PC-3 (cell line): ENCODE measurements around the gene PCDH9. TPM values are rescaled to one million over a fixed set of nuclear protein-coding genes. Genes with fewer than 3 reads are reported as not detected.

Experiments
- ATAC-seq: fragments of 200-7000 bp; cut with Tn5 transposase; 2 replicates; pipeline ENCODE4 v1.9.1; 2020; ENCODE audit warnings: mild to moderate bottlenecking, moderate library complexity
- BruUV-seq: library from RNA; stranded (reverse); fragments of 400-500 nt; replicated peaks from 2 replicates; lab custom pipeline; 2021; lab: Mats Ljungman, UMichigan
- CTCF ChIA-PET: fragments of 300-600 bp; sonication (Branson Sonifier 250); formaldehyde crosslinking; loops from one replicate; lab custom pipeline; 2022; ENCODE audit warnings: antibody characterized with exemption; lab: Charles Lee
- POLR2A ChIA-PET: fragments of 300-600 bp; sonication (Branson Sonifier 250); formaldehyde crosslinking; loops from one replicate; lab custom pipeline; 2022; ENCODE audit warnings: antibody characterized with exemption; ENCODE audit not compliant: unreplicated experiment; lab: Charles Lee
- DNase-seq: peaks from one replicate; pipeline ENCODE4 v3.0.0-alpha.2; 2015
- H2AFZ ChIP-seq: fragments of 300-600 bp; sonication (generic); 2 replicates; pipeline ENCODE4 v1.6.0; 2016; ENCODE audit warnings: antibody characterized with exemption, low read length
- H3F3A ChIP-seq: fragments of 300-600 bp; sonication (generic); one replicate; pipeline ENCODE4 v1.6.0; 2017; ENCODE audit warnings: antibody characterized with exemption, low read length, control low read depth, mild to moderate bottlenecking; ENCODE audit not compliant: unreplicated experiment
- H3K27ac ChIP-seq: fragments of 300-600 bp; sonication (generic); 2 replicates; pipeline ENCODE4 v1.5.1; 2016; ENCODE audit warnings: mild to moderate bottlenecking, low read length
- H3K27me3 ChIP-seq: fragments of 300-600 bp; sonication (generic); 2 replicates; pipeline ENCODE4 v1.6.1; 2016; ENCODE audit warnings: low read length, mixed read lengths
- H3K36me3 ChIP-seq: fragments of 300-600 bp; sonication (generic); 2 replicates; pipeline ENCODE4 v1.6.1; 2016; ENCODE audit warnings: low read depth, mixed run types, low read length, mixed read lengths
- H3K4me1 ChIP-seq: fragments of 300-600 bp; sonication (generic); 2 replicates; pipeline ENCODE4 v1.5.1; 2016; ENCODE audit warnings: low read length; ENCODE audit not compliant: insufficient read depth
- H3K4me2 ChIP-seq: fragments of 300-600 bp; sonication (generic); 2 replicates; pipeline ENCODE4 v1.6.0; 2016; ENCODE audit warnings: low read length
- H3K4me3 ChIP-seq: fragments of 300-600 bp; sonication (generic); 2 replicates; pipeline ENCODE4 v1.5.1; 2016; ENCODE audit warnings: mild to moderate bottlenecking, low read length, mixed read lengths
- H3K79me2 ChIP-seq: fragments of 300-600 bp; sonication (generic); 2 replicates; pipeline ENCODE4 v1.6.1; 2017; ENCODE audit warnings: low read length, mixed read lengths
- H3K9ac ChIP-seq: fragments of 300-600 bp; sonication (generic); 2 replicates; pipeline ENCODE4 v1.6.0; 2016; ENCODE audit warnings: mild to moderate bottlenecking, low read length
- H3K9me2 ChIP-seq: fragments of 300-600 bp; sonication (generic); replicated peaks from 2 replicates; pipeline ENCODE4 v1.6.1; 2016; ENCODE audit warnings: mixed run types, low read length, mixed read lengths
- H3K9me3 ChIP-seq: fragments of 300-600 bp; sonication (generic); 2 replicates; pipeline ENCODE4 v1.6.1; 2016; ENCODE audit warnings: low read length, mixed read lengths
- H4K20me1 ChIP-seq: fragments of 300-600 bp; sonication (generic); 2 replicates; pipeline ENCODE4 v1.6.1; 2016; ENCODE audit warnings: low read length, mixed read lengths
- CTCF ChIP-seq: fragments of 300-600 bp; sonication (generic); conservative IDR thresholded peaks from 2 replicates; pipeline ENCODE4 v1.5.1; 2017; ENCODE audit warnings: antibody characterized with exemption, low read depth, mild to moderate bottlenecking, low read length
- EZH2 ChIP-seq: fragments of 300-600 bp; sonication (generic); IDR thresholded peaks from one replicate; pipeline ENCODE4 v1.6.1; 2017; ENCODE audit warnings: antibody characterized with exemption, mild to moderate bottlenecking, low read length; ENCODE audit not compliant: unreplicated experiment
- EZH2phosphoT487 ChIP-seq: fragments of 300-600 bp; sonication (generic); IDR thresholded peaks from 2 replicates; pipeline ENCODE4 v1.6.1; 2018; ENCODE audit warnings: mild to moderate bottlenecking, antibody characterized with exemption, low read length, borderline replicate concordance
- intact Hi-C: fragments of 100-400 bp; cut with micrococcal nuclease; formaldehyde crosslinking; loops from 2 replicates; pipeline ENCODE4 v1.9.0; 2023
- total RNA-seq: library from RNA; depleted of rRNA; stranded (reverse); fragments of >200 nt; gene quantifications from 2 replicates; pipeline ENCODE4 v1.2.3, GENCODE V29; 2014

PCDH9 gene
- total RNA-seq, 1 experiment from 2014 or later: 0.98 TPM

DNA sequence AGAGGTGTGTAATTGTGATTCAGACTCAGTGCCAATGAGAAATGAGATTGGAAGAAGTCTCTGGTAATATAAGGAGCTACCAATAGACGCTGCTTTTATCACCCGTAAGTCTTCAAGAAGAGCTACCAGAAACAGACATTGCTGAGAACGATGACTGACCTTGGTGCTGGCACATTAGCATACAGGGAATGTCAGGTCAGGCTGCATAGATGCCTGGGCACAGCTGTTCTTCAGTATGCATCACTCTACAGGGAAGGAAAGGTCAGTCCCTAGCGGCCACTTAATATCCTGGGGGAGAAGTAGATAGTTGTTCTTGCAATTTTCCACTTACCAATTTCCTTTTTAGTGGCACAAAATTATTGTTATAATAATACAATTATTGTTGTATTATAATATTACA lies 380.4 kb downstream of the PCDH9 start:
- no peak overlapping the region for H3K9ac ChIP-seq
- TF ChIP-seq CTCF (no peak), EZH2 (no peak), EZH2phosphoT487 (no peak)
- H3K4me1 ChIP-seq: no peaks in the 10 kb centered on the region
- H3K79me2 ChIP-seq: no peaks in the 10 kb centered on the region
- no peak overlapping the region for H2AFZ ChIP-seq
- no TSS peak for BruUV-seq
- no peak for ATAC-seq
- no peaks in the 10 kb centered on the region for H4K20me1 ChIP-seq
- no peak overlapping the region for H3K27ac ChIP-seq
- no peaks in the 10 kb centered on the region for H3K27me3 ChIP-seq
- no peaks in the 10 kb centered on the region for H3K9me3 ChIP-seq
- intact Hi-C loops: no loop called here
- no peaks in the 10 kb centered on the region for H3K9me2 ChIP-seq
- no peaks in the 10 kb centered on the region for H3F3A ChIP-seq
- POLR2A ChIA-PET: no interaction called here
- DNase-seq: no peak
- H3K4me2 ChIP-seq: no peak overlapping the region
- no peaks in the 10 kb centered on the region for H3K36me3 ChIP-seq
- CTCF ChIA-PET: no interaction called here
- no peak overlapping the region for H3K4me3 ChIP-seq

GRCh38 chr13:66847541-66847940 lies 382.6 kb downstream of the PCDH9 start:
- no peak for ATAC-seq
- BruUV-seq: no TSS peak

More at GRCh38 chr13:66847541-66847940, 382.6 kb downstream of the PCDH9 start:
- CTCF ChIA-PET: no interaction called here
- Histone ChIP-seq H3K9me2 (no peaks in the 10 kb centered on the region), H3K36me3 (no peaks in the 10 kb centered on the region), H3K4me1 (no peaks in the 10 kb centered on the region), H3F3A (no peaks in the 10 kb centered on the region), H3K9ac (no peak overlapping the region), H3K4me2 (no peak overlapping the region), H3K79me2 (no peaks in the 10 kb centered on the region), H3K27me3 (no peaks in the 10 kb centered on the region), H3K9me3 (no peaks in the 10 kb centered on the region), H3K4me3 (no peak overlapping the region), H4K20me1 (no peaks in the 10 kb centered on the region), H3K27ac (no peak overlapping the region), H2AFZ (no peak overlapping the region)
- POLR2A ChIA-PET: no interaction called here
- TF ChIP-seq EZH2 (no peak), CTCF (no peak), EZH2phosphoT487 (no peak)
- intact Hi-C loops: no loop called here
- no peak for DNase-seq
